Lower leg skin (tissue), 4 donors: Measurements from ENCODE around the gene ARHGEF10L. TPM values are rescaled to one million over a fixed set of nuclear protein-coding genes. Genes with fewer than 3 reads are reported as not detected.

ENCODE experiments used
- DNase-seq, 2 donors: peaks; one replicate each; pipeline ENCODE4 v3.0.0-alpha.2; 2019; ENCODE audit warnings: low spot score in 2 of 2
- H3K4me3 ChIP-seq: fragments of 200-600 bp; sonication (generic); 2 replicates; pipeline ENCODE4 v1.5.1; 2017; ENCODE audit warnings: mild to moderate bottlenecking, low read depth; ENCODE audit not compliant: poor library complexity, severe bottlenecking
- CTCF ChIP-seq, 3 donors: fragments of 450-650 bp; IDR thresholded peaks; one replicate each; pipeline ENCODE4 v1.5.1; 2016; ENCODE audit warnings: antibody characterized with exemption in 3 of 3, mild to moderate bottlenecking in 3 of 3, moderate library complexity in 2 of 3
- POLR2A ChIP-seq, 2 donors: fragments of 450-650 bp; IDR thresholded peaks; one replicate each; pipeline ENCODE4 v1.6.1; 2016 to 2017; ENCODE audit warnings: antibody characterized with exemption in 2 of 2, mild to moderate bottlenecking in 1 of 2, moderate library complexity in 1 of 2
- WGBS, 2 donors: methylation state at CpG; one replicate each; pipeline ENCODE4 v1.1.5; 2018; 5-methylcytosine and 5-hydroxymethylcytosine counted together
- intact Hi-C: fragments of 100-400 bp; cut with DNase I; formaldehyde crosslinking; loops from one replicate; pipeline ENCODE4 v1.15.0; 2023; ENCODE audit warnings: low total_unique reads
- total RNA-seq, 4 donors: library from RNA; depleted of rRNA; stranded (reverse); fragments of >200 nt; gene quantifications; one replicate each; pipeline ENCODE4 v1.1.0, GENCODE V29; 2016

ARHGEF10L gene
- total RNA-seq, 4 donors from 2014 or later: 95.1 to 125 (median 114) TPM

DNA sequence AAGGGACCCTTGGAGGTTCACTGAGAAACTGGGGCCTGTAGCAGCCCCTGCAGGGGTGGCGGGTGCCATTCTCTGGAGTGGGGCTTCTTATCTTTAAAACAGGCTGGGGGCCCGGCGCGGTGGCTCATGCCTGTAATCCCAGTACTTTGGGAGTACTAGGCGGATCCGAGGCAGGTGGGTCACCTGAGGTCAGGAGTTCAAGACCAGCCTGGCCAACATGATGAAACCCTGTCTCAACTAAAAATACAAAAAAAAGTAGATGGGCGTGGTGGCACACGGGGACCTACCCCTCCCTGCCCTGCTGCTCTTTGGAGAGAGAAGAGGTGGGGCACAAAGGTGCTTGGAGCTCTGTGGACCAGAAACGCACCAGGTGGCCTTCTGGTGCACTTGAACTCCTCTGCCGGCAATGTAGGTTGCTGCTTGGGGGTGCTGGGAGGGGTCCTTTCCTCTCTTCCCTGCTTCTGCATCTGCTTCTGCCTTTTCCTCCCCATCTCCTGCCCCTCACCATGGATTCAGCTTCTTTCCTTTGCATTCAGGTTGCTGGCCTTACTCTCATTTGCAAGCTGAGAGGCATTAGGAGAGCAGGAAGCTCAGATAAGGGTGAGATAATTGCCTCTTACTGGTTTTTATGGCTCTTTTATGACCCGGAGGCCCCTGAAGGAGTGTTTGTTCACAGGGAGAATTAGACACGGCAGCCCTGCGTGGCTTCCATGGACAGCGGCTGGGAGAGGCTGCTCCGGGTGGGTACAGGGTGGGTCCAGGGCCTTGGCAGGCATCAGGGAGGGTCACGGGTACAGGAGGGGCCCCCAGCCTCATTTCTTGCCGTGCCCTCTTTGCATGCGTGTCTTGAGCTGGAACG lies 57.4 kb downstream of the ARHGEF10L start:
- no peak overlapping the region for H3K4me3 ChIP-seq
- 68 to 75% methylated on average over 19 of the region's 19 CpGs for WGBS, 2 donors
- TF ChIP-seq CTCF (IDR thresholded peaks at IDR 0.05) (no peak), POLR2A (IDR thresholded peaks at IDR 0.05) (no peak)
- no peak for DNase-seq
- intact Hi-C loops: no loop called here

DNA sequence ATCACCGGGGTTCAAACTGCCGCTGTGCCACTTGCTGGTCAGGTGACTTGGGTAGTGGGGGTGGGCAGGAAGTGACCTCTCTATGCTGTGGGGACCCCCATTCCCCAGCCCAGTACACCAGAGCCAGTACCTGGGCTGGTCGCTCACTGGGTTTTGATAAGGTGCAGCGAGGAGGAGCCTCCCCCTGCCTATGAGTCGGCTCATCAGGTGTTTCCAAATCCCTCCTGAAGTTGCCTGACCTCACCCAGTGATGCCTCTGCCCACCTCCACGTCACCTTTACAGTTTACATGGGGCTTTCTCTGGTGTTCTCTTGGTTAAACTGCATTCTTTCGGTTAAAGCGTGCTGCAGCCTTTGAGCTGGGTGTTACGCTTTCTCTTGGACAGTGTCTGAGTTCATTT lies 58.2 kb downstream of the ARHGEF10L start:
- intact Hi-C loops: no loop called here
- H3K4me3 ChIP-seq: no peak overlapping the region
- 78 to 91% methylated on average over 9 of the region's 9 CpGs for WGBS, 2 donors
- TF ChIP-seq POLR2A (IDR thresholded peaks at IDR 0.05) (no peak), CTCF (IDR thresholded peaks at IDR 0.05) (no peak)
- no peak for DNase-seq

- no peak overlapping the region for H3K4me3 ChIP-seq
- DNase-seq: no peak
- TF ChIP-seq CTCF (IDR thresholded peaks at IDR 0.05) (no peak), POLR2A (IDR thresholded peaks at IDR 0.05) (no peak)
- 94 to 96% methylated on average over 3 of the region's 3 CpGs for WGBS, 2 donors
- intact Hi-C loops: no loop called here
Measured at GRCh38 chr1:17598251-17598650, 58.8 kb downstream of the ARHGEF10L start.

GRCh38 chr1:17599291-17599953 lies 59.9 kb downstream of the ARHGEF10L start:
- intact Hi-C loops: no loop called here
- no peak for TF ChIP-seq CTCF (IDR thresholded peaks at IDR 0.05)
- no peak for TF ChIP-seq POLR2A (IDR thresholded peaks at IDR 0.05)
- WGBS, 2 donors: 90 to 92% methylated on average over 12 of the region's 12 CpGs
- DNase-seq: no peak
- H3K4me3 ChIP-seq: no peak overlapping the region

DNA sequence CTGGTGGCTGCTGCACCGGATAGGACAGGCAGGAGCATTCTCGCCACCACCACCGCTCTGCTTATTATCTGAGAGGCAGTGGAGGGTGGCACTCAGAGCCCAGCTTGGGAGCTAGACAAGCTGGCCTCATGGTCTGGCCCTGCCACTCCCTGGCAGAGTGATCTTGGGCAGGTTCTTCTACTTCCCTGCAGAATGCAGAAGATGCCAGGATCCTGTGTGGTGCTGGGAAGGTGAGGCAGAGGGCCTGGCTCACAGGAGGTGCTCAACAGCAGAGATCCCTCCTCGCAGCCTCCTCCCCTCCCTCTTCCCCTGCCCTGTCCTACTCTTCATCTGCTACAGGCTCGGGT lies 60.4 kb downstream of the ARHGEF10L start:
- WGBS, 2 donors: 74 to 88% methylated on average over 5 of the region's 5 CpGs
- DNase-seq: no peak
- no peak for TF ChIP-seq CTCF (IDR thresholded peaks at IDR 0.05)
- TF ChIP-seq POLR2A (IDR thresholded peaks at IDR 0.05): no peak
- no peak overlapping the region for H3K4me3 ChIP-seq
- intact Hi-C loops: loop anchor here (10.0 kb wide), 1 partner anchor 175 kb away; no protein-coding TSS in a partner anchor
